IPS-NIHi11 (cell line): ENCODE data around the gene PLCG1.

ENCODE experiments used
- DNase-seq: peaks from one replicate; pipeline ENCODE4 v3.0.0; 2012; ENCODE audit warnings: mixed read lengths, low spot score

PLCG1 gene

GRCh38 chr20:41142245-41142644 lies 4.9 kb downstream of the PLCG1 start:
- DNase-seq = no peak

- no peak for DNase-seq
Measured at GRCh38 chr20:41142919-41143318, 5.6 kb downstream of the PLCG1 start.

- no peak for DNase-seq
Measured at GRCh38 chr20:41143354-41143753, 6.0 kb downstream of the PLCG1 start.

GRCh38 chr20:41145317-41145716 lies 8.0 kb downstream of the PLCG1 start:
- DNase-seq = no peak

GRCh38 chr20:41145821-41146620 lies 8.7 kb downstream of the PLCG1 start:
- no peak for DNase-seq

- no peak for DNase-seq
Measured at GRCh38 chr20:41147767-41148191, 10.4 kb downstream of the PLCG1 start.

GRCh38 chr20:41148942-41149341 lies 11.6 kb downstream of the PLCG1 start:
- no peak for DNase-seq

GRCh38 chr20:41150664-41151063 lies 13.3 kb downstream of the PLCG1 start:
- no peak for DNase-seq

GRCh38 chr20:41151134-41151869 lies 14.0 kb downstream of the PLCG1 start:
- DNase-seq = no peak

GRCh38 chr20:41152108-41152757 lies 14.9 kb downstream of the PLCG1 start:
- DNase-seq = no peak

- no peak for DNase-seq
Measured at GRCh38 chr20:41154436-41155176, 17.3 kb downstream of the PLCG1 start.

GRCh38 chr20:41155261-41155660 lies 17.9 kb downstream of the PLCG1 start:
- DNase-seq = no peak

GRCh38 chr20:41158082-41158625 lies 20.8 kb downstream of the PLCG1 start:
- no peak for DNase-seq

GRCh38 chr20:41159547-41159946 lies 22.2 kb downstream of the PLCG1 start:
- DNase-seq = no peak

- no peak for DNase-seq
Measured at GRCh38 chr20:41160686-41161085, 23.3 kb downstream of the PLCG1 start.

GRCh38 chr20:41161886-41162285 lies 24.5 kb downstream of the PLCG1 start:
- DNase-seq = no peak

- DNase-seq = no peak
Measured at GRCh38 chr20:41162396-41162795, 25.1 kb downstream of the PLCG1 start.

GRCh38 chr20:41163821-41164220 lies 26.5 kb downstream of the PLCG1 start:
- no peak for DNase-seq

- no peak for DNase-seq
Measured at GRCh38 chr20:41165001-41165882, 27.9 kb downstream of the PLCG1 start.

GRCh38 chr20:41166201-41167117 lies 29.1 kb downstream of the PLCG1 start:
- no peak for DNase-seq
